ENCODE data around the gene CLEC2L. TPM values are rescaled to one million over a fixed set of nuclear protein-coding genes. Genes with fewer than 3 reads are reported as not detected.

CLEC2L gene
- total RNA-seq, 1 experiment from 2014 or later, result not detected

- H3K4me1 Mint-ChIP-seq (ENCODE audit: low read depth, unreplicated experiment), result no peaks in the 10 kb centered on the region
- no peaks in the 10 kb centered on the region for H3K9me3 Mint-ChIP-seq (ENCODE audit: low read depth, unreplicated experiment)
- H3K36me3 Mint-ChIP-seq (ENCODE audit: insufficient read depth, unreplicated experiment), result peaks cover 4% of the 10 kb centered on the region
- CTCF ChIA-PET, result interaction anchor here (0.9 kb wide), 1 partner anchor 18 kb away, joined by 3 read pairs; no protein-coding TSS in a partner anchor
- no peak overlapping the region for H3K27ac Mint-ChIP-seq (ENCODE audit: unreplicated experiment)
- intact Hi-C loops (cut with micrococcal nuclease; ENCODE audit: unreplicated experiment), result no loop called here
- no peak for TF ChIP-seq CTCF (IDR thresholded peaks at IDR 0.05; ENCODE audit: unreplicated experiment)
- H3K27me3 Mint-ChIP-seq (ENCODE audit: unreplicated experiment), result no peaks in the 10 kb centered on the region
- no peak overlapping the region for H3K4me3 Mint-ChIP-seq (ENCODE audit: low read depth, unreplicated experiment)
- BruUV-seq (replicated peaks), result no TSS peak
- no peak for DNase-seq
Measured at GRCh38 chr7:139580435-139580834, 57.0 kb downstream of the CLEC2L start.

- TF ChIP-seq CTCF (IDR thresholded peaks at IDR 0.05; ENCODE audit: unreplicated experiment), result no peak
- DNase-seq, result no peak
- Mint-ChIP-seq H3K9me3 (ENCODE audit: low read depth, unreplicated experiment) (no peaks in the 10 kb centered on the region), H3K27me3 (ENCODE audit: unreplicated experiment) (no peaks in the 10 kb centered on the region), H3K4me1 (ENCODE audit: low read depth, unreplicated experiment) (no peaks in the 10 kb centered on the region), H3K4me3 (ENCODE audit: low read depth, unreplicated experiment) (no peak overlapping the region), H3K36me3 (ENCODE audit: insufficient read depth, unreplicated experiment) (peaks cover 4% of the 10 kb centered on the region), H3K27ac (ENCODE audit: unreplicated experiment) (no peak overlapping the region)
- CTCF ChIA-PET, result no interaction called here
- BruUV-seq (replicated peaks), result no TSS peak
- intact Hi-C loops (cut with micrococcal nuclease; ENCODE audit: unreplicated experiment), result no loop called here
Measured at GRCh38 chr7:139582130-139582650, 58.7 kb downstream of the CLEC2L start.

- no peak for TF ChIP-seq CTCF (IDR thresholded peaks at IDR 0.05; ENCODE audit: unreplicated experiment)
- CTCF ChIA-PET, result no interaction called here
- Mint-ChIP-seq H3K27ac (ENCODE audit: unreplicated experiment) (no peak overlapping the region), H3K27me3 (ENCODE audit: unreplicated experiment) (no peaks in the 10 kb centered on the region), H3K4me3 (ENCODE audit: low read depth, unreplicated experiment) (no peak overlapping the region), H3K36me3 (ENCODE audit: insufficient read depth, unreplicated experiment) (peaks cover 4% of the 10 kb centered on the region), H3K4me1 (ENCODE audit: low read depth, unreplicated experiment) (no peaks in the 10 kb centered on the region), H3K9me3 (ENCODE audit: low read depth, unreplicated experiment) (no peaks in the 10 kb centered on the region)
- intact Hi-C loops (cut with micrococcal nuclease; ENCODE audit: unreplicated experiment), result no loop called here
- no TSS peak for BruUV-seq (replicated peaks)
- no peak for DNase-seq
Measured at GRCh38 chr7:139582671-139583155, 59.2 kb downstream of the CLEC2L start.

- no peak overlapping the region for H3K27ac Mint-ChIP-seq (ENCODE audit: unreplicated experiment)
- BruUV-seq (replicated peaks), result no TSS peak
- CTCF ChIA-PET, result no interaction called here
- no peak overlapping the region for H3K4me3 Mint-ChIP-seq (ENCODE audit: low read depth, unreplicated experiment)
- H3K4me1 Mint-ChIP-seq (ENCODE audit: low read depth, unreplicated experiment), result no peaks in the 10 kb centered on the region
- H3K27me3 Mint-ChIP-seq (ENCODE audit: unreplicated experiment), result no peaks in the 10 kb centered on the region
- H3K36me3 Mint-ChIP-seq (ENCODE audit: insufficient read depth, unreplicated experiment), result peaks cover 4% of the 10 kb centered on the region
- DNase-seq, result no peak
- no peaks in the 10 kb centered on the region for H3K9me3 Mint-ChIP-seq (ENCODE audit: low read depth, unreplicated experiment)
- no peak for TF ChIP-seq CTCF (IDR thresholded peaks at IDR 0.05; ENCODE audit: unreplicated experiment)
- intact Hi-C loops (cut with micrococcal nuclease; ENCODE audit: unreplicated experiment), result no loop called here
Measured at GRCh38 chr7:139583826-139584553, 60.5 kb downstream of the CLEC2L start.

Measured in Calu3 (cell line).